Chondrocyte (in vitro differentiated cells): Measurements from ENCODE around the gene MYORG. TPM values are rescaled to one million over a fixed set of nuclear protein-coding genes. Genes with fewer than 3 reads are reported as not detected.

Source experiments
- DNase-seq: peaks from one replicate; pipeline ENCODE4 v3.0.0; 2021; ENCODE audit warnings: mixed read lengths, low spot score
- H3K27ac Mint-ChIP-seq: one replicate; pipeline ENCODE4 v1.8.0; 2021; ENCODE audit warnings: mild to moderate bottlenecking, moderate library complexity, mixed read lengths; ENCODE audit not compliant: unreplicated experiment
- H3K27me3 Mint-ChIP-seq: 2 replicates; pipeline ENCODE4 v1.8.0; 2021; ENCODE audit warnings: low read depth, mixed read lengths
- H3K36me3 Mint-ChIP-seq: 2 replicates; pipeline ENCODE4 v1.8.0; 2021; ENCODE audit warnings: low read depth, mixed read lengths
- H3K4me1 Mint-ChIP-seq: 2 replicates; pipeline ENCODE4 v1.8.0; 2021; ENCODE audit warnings: low read depth, mild to moderate bottlenecking, mixed read lengths
- H3K4me3 Mint-ChIP-seq: one replicate; pipeline ENCODE4 v1.8.0; 2021; ENCODE audit warnings: mild to moderate bottlenecking, moderate library complexity, mixed read lengths; ENCODE audit not compliant: unreplicated experiment
- H3K9me3 Mint-ChIP-seq: 2 replicates; pipeline ENCODE4 v1.8.0; 2021; ENCODE audit warnings: low read depth, mixed read lengths
- total RNA-seq: library from RNA; stranded (reverse); gene quantifications from 3 replicates; pipeline ENCODE4 v1.2.1, GENCODE V29; 2021
- TF ChIP-seq, protein P1 (sequence below): fragments of 200-600 bp; sonication (generic); IDR thresholded peaks from 2 replicates; pipeline ENCODE4 v1.5.0; 2021; ENCODE audit warnings: antibody characterized with exemption, mild to moderate bottlenecking, moderate library complexity

MYORG gene
- total RNA-seq, 1 donor from 2014 or later: 6.8 TPM

DNA sequence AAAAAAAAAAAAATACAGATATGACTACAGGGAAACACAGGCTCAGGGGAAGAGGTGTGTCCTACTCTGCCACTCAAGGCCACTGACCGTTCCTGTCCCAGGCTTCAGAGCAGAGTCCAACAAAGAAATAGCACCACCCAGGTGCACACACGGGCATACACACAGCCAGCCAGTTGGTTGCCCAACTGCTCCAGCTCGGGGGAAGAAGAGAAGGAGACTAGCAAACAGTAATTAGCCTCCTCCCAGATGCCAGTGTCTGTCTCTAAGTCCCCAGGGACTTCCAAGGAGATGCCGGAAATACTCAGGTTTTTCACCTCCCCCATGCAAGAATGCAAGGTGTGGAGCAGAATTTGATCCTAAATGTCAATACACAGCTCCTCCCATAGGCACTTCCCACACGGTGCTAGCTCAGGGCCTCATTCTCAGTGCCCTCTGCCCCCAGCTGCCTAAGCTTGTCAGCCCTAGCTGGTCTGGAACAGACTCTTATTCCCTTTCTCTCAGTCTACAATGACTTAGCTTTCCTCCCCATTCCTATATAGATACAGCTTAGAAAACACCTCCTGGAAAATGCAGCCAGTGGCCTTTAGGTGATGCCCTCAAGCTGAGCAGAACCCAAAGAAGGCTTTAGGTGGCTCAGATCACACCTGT lies 1.7 kb downstream of the MYORG start:
- no peak overlapping the region for H3K4me3 Mint-ChIP-seq
- DNase-seq: no peak
- no peak overlapping the region for H3K27ac Mint-ChIP-seq
- TF ChIP-seq, protein P1, sequence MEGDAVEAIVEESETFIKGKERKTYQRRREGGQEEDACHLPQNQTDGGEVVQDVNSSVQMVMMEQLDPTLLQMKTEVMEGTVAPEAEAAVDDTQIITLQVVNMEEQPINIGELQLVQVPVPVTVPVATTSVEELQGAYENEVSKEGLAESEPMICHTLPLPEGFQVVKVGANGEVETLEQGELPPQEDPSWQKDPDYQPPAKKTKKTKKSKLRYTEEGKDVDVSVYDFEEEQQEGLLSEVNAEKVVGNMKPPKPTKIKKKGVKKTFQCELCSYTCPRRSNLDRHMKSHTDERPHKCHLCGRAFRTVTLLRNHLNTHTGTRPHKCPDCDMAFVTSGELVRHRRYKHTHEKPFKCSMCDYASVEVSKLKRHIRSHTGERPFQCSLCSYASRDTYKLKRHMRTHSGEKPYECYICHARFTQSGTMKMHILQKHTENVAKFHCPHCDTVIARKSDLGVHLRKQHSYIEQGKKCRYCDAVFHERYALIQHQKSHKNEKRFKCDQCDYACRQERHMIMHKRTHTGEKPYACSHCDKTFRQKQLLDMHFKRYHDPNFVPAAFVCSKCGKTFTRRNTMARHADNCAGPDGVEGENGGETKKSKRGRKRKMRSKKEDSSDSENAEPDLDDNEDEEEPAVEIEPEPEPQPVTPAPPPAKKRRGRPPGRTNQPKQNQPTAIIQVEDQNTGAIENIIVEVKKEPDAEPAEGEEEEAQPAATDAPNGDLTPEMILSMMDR: no peak
- no peaks in the 10 kb centered on the region for H3K27me3 Mint-ChIP-seq
- H3K9me3 Mint-ChIP-seq: no peaks in the 10 kb centered on the region
- peaks cover 8% of the 10 kb centered on the region for H3K36me3 Mint-ChIP-seq
- H3K4me1 Mint-ChIP-seq: peaks cover 26% of the 10 kb centered on the region

DNA sequence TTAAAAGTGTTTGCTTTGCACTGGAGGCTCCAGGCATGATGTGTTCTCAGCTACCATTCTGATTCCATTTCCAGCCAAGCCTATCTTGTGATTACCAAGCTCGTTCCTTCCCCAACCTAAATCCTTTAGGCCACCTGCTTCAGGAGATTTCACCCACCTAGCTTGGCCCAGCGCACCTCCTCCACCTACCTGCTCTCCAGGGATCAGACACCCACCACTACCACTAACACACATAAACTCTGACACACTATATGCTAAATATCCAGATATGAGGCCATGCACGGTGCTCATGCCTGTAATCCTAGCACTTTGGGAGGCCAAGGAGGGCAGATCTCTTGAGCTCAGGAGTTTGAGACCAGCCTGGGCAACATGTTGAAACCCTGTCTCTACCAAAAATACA lies 2.4 kb downstream of the MYORG start:
- no peaks in the 10 kb centered on the region for H3K9me3 Mint-ChIP-seq
- H3K27ac Mint-ChIP-seq: no peak overlapping the region
- TF ChIP-seq, protein P1: no peak
- H3K4me1 Mint-ChIP-seq: peaks cover 21% of the 10 kb centered on the region
- no peak for DNase-seq
- peaks cover 10% of the 10 kb centered on the region for H3K36me3 Mint-ChIP-seq
- H3K27me3 Mint-ChIP-seq: no peaks in the 10 kb centered on the region
- H3K4me3 Mint-ChIP-seq: no peak overlapping the region

DNA sequence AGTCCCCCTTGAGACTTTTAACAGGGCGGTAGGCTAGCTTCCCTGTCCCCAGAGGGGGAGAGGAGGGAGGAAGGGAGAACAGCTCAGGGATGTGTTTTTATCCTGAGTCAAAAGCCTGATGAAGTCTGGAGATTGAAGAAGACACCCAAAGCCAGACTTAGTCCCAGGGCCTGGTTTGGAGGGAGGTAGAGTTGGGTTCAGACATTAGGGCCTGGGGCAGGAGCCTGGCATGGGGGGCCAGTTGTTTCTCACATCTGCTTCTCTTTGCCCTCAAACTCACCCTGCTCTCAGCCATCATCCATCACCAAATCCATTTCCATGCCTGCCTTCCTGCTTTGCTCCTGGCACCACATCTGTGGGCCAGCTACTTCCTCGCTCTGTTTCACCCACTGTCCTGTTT lies 2.9 kb downstream of the MYORG start:
- TF ChIP-seq, protein P1: no peak
- Mint-ChIP-seq H3K9me3 (peaks cover under 1% of the 10 kb centered on the region), H3K27me3 (no peaks in the 10 kb centered on the region), H3K4me3 (no peak overlapping the region), H3K27ac (no peak overlapping the region), H3K36me3 (peaks cover 12% of the 10 kb centered on the region), H3K4me1 (peaks cover 18% of the 10 kb centered on the region)
- no peak for DNase-seq

DNA sequence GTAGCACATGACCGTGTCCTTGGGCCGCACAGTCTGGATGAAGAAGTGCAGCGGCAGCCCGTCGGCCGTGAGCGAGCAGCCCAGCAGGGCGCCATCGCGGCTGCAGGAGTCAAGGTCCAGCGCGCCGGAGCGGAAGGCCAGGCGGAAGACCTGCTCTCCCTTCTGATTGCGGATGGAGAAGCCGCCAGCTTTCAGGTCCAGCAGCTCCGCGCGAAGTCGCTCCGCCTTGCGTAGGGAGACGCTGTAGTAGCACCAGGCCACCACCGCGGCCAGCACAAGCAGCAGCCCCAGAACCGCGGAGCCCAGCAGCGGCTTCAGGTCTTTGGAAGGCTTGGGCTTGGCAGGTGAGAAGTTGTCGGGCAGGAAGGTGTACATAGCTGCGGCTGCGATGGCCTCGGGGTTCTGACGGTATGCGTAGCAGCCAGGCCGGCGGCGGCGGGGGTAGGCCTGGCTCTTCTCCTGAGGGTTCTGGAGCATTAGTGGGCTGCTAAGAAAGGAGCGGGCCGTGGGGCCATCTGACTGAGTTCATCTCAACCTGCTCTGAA lies 4.2 kb downstream of the MYORG start:
- peaks cover 6% of the 10 kb centered on the region for H3K9me3 Mint-ChIP-seq
- peaks cover 14% of the 10 kb centered on the region for H3K36me3 Mint-ChIP-seq
- no peak overlapping the region for H3K27ac Mint-ChIP-seq
- H3K4me1 Mint-ChIP-seq: peaks cover 18% of the 10 kb centered on the region
- H3K4me3 Mint-ChIP-seq: no peak overlapping the region
- no peaks in the 10 kb centered on the region for H3K27me3 Mint-ChIP-seq
- DNase-seq: no peak
- TF ChIP-seq, protein P1: no peak

DNA sequence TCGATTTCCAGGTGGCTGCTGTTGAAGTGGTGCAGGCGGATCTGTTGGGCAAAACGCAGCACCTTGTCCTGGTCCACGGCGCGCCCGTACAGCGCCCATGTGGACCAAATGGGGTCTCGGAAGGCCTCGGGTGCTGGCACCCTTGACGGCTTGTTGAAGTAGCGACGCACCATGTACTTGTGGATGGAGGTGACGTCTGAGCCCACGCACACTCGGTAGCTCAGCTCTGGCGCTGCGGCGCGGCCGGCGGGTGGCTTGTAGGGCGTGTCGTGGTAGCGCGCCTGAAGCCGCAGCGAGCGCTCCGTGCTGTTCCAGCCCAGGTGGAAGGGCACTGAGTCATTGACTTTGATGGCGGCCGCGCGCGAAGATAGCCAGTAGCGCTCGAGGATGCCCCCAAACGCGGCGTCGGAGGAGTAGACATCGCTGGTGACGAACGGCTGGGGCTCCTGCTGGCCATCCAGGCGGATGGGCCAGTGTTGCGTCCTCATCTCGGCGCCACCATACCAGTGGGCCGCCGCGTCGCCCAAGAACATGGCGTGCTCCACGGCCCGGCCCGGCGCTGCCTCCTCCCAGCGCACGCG lies 4.7 kb downstream of the MYORG start:
- Mint-ChIP-seq H3K4me3 (no peak overlapping the region), H3K27ac (no peak overlapping the region), H3K36me3 (peaks cover 14% of the 10 kb centered on the region), H3K4me1 (peaks cover 13% of the 10 kb centered on the region), H3K9me3 (peaks cover 6% of the 10 kb centered on the region), H3K27me3 (no peaks in the 10 kb centered on the region)
- DNase-seq: no peak
- TF ChIP-seq, protein P1: no peak
